ENCODE results near the gene PTPRM. TPM values are rescaled to one million over a fixed set of nuclear protein-coding genes. Genes with fewer than 3 reads are reported as not detected.

PTPRM gene
- polyA plus RNA-seq, 4 donors, result 2.2 to 31.4 (median 18.1) TPM

GRCh38 chr18:7619676-7620075, 52.6 kb downstream of the PTPRM start:
- no peak for FAIRE-seq
- Histone ChIP-seq H3K27ac (ENCODE audit: low read depth in 1 of 3, low read length in 2 of 3) (no peak overlapping the region), H3K27me3 (ENCODE audit: control insufficient read depth in 3 of 3, insufficient read depth in 3 of 3, low read length in 3 of 3) (no peaks in the 10 kb centered on the region), H3K9me3 (ENCODE audit: control insufficient read depth in 2 of 2, insufficient read depth in 1 of 2, low read depth in 1 of 2, low read length in 1 of 2) (no peaks in the 10 kb centered on the region), H3K36me3 (ENCODE audit: control insufficient read depth in 3 of 3, insufficient read depth in 2 of 3, low read depth in 1 of 3, low read length in 3 of 3) (no peaks in the 10 kb centered on the region), H3K4me1 (ENCODE audit: control insufficient read depth in 3 of 3, insufficient read depth in 2 of 3, low read depth in 1 of 3, low read length in 2 of 3) (peaks cover 0 to 3% (median 0%) of the 10 kb centered on the region in 3 donors), H3K4me3 (ENCODE audit: low read depth in 1 of 3, low read length in 3 of 3) (no peak overlapping the region)
- 80 to 87% (median 80%) methylated on average over 7 of the region's 7 CpGs for WGBS, 3 donors
- no peak for DNase-seq

- H3K4me1 ChIP-seq (ENCODE audit: control insufficient read depth in 3 of 3, insufficient read depth in 2 of 3, low read depth in 1 of 3, low read length in 2 of 3), result peaks cover 0 to 6% (median 0%) of the 10 kb centered on the region in 3 donors
- H3K9me3 ChIP-seq (ENCODE audit: control insufficient read depth in 2 of 2, insufficient read depth in 1 of 2, low read depth in 1 of 2, low read length in 1 of 2), result no peaks in the 10 kb centered on the region
- H3K27ac ChIP-seq (ENCODE audit: low read depth in 1 of 3, low read length in 2 of 3), result no peak overlapping the region
- H3K27me3 ChIP-seq (ENCODE audit: control insufficient read depth in 3 of 3, insufficient read depth in 3 of 3, low read length in 3 of 3), result no peaks in the 10 kb centered on the region
- DNase-seq, result no peak
- no peak overlapping the region for H3K4me3 ChIP-seq (ENCODE audit: low read depth in 1 of 3, low read length in 3 of 3)
- no peak for FAIRE-seq
- H3K36me3 ChIP-seq (ENCODE audit: control insufficient read depth in 3 of 3, insufficient read depth in 2 of 3, low read depth in 1 of 3, low read length in 3 of 3), result no peaks in the 10 kb centered on the region
Measured at GRCh38 chr18:7622721-7623120, 55.6 kb downstream of the PTPRM start.

- H3K9me3 ChIP-seq (ENCODE audit: control insufficient read depth in 2 of 2, insufficient read depth in 1 of 2, low read depth in 1 of 2, low read length in 1 of 2), result no peaks in the 10 kb centered on the region
- no peaks in the 10 kb centered on the region for H3K27me3 ChIP-seq (ENCODE audit: control insufficient read depth in 3 of 3, insufficient read depth in 3 of 3, low read length in 3 of 3)
- 88 to 94% (median 94%) methylated on average over 1 of the region's 1 CpG for WGBS, 3 donors
- no peak overlapping the region for H3K27ac ChIP-seq (ENCODE audit: low read depth in 1 of 3, low read length in 2 of 3)
- FAIRE-seq (no peak), DNase-seq (no peak)
- no peak overlapping the region for H3K4me3 ChIP-seq (ENCODE audit: low read depth in 1 of 3, low read length in 3 of 3)
- peaks cover 0 to 6% (median 0%) of the 10 kb centered on the region in 3 donors for H3K4me1 ChIP-seq (ENCODE audit: control insufficient read depth in 3 of 3, insufficient read depth in 2 of 3, low read depth in 1 of 3, low read length in 2 of 3)
- H3K36me3 ChIP-seq (ENCODE audit: control insufficient read depth in 3 of 3, insufficient read depth in 2 of 3, low read depth in 1 of 3, low read length in 3 of 3), result no peaks in the 10 kb centered on the region
Measured at GRCh38 chr18:7623681-7624080, 56.6 kb downstream of the PTPRM start.

- Histone ChIP-seq H3K27me3 (ENCODE audit: control insufficient read depth in 3 of 3, insufficient read depth in 3 of 3, low read length in 3 of 3) (no peaks in the 10 kb centered on the region), H3K9me3 (ENCODE audit: control insufficient read depth in 2 of 2, insufficient read depth in 1 of 2, low read depth in 1 of 2, low read length in 1 of 2) (no peaks in the 10 kb centered on the region), H3K4me1 (ENCODE audit: control insufficient read depth in 3 of 3, insufficient read depth in 2 of 3, low read depth in 1 of 3, low read length in 2 of 3) (peaks cover 0 to 2% (median 0%) of the 10 kb centered on the region in 3 donors), H3K27ac (ENCODE audit: low read depth in 1 of 3, low read length in 2 of 3) (no peak overlapping the region), H3K4me3 (ENCODE audit: low read depth in 1 of 3, low read length in 3 of 3) (no peak overlapping the region), H3K36me3 (ENCODE audit: control insufficient read depth in 3 of 3, insufficient read depth in 2 of 3, low read depth in 1 of 3, low read length in 3 of 3) (no peaks in the 10 kb centered on the region)
- DNase-seq (no peak), FAIRE-seq (no peak)
- 90 to 94% (median 92%) methylated on average over 6 of the region's 6 CpGs for WGBS, 3 donors
Measured at GRCh38 chr18:7624697-7625096, 57.6 kb downstream of the PTPRM start.

GRCh38 chr18:7626175-7626921, 59.2 kb downstream of the PTPRM start:
- no peak overlapping the region for H3K4me3 ChIP-seq (ENCODE audit: low read depth in 1 of 3, low read length in 3 of 3)
- H3K4me1 ChIP-seq (ENCODE audit: control insufficient read depth in 3 of 3, insufficient read depth in 2 of 3, low read depth in 1 of 3, low read length in 2 of 3), result peaks cover 0 to 2% (median 0%) of the 10 kb centered on the region in 3 donors
- no peak overlapping the region for H3K27ac ChIP-seq (ENCODE audit: low read depth in 1 of 3, low read length in 2 of 3)
- DNase-seq, result peak in 1 of 2 donors; percentile 4
- WGBS, 3 donors, result 48 to 58% (median 54%) methylated on average over 4 of the region's 4 CpGs
- no peaks in the 10 kb centered on the region for H3K27me3 ChIP-seq (ENCODE audit: control insufficient read depth in 3 of 3, insufficient read depth in 3 of 3, low read length in 3 of 3)
- H3K36me3 ChIP-seq (ENCODE audit: control insufficient read depth in 3 of 3, insufficient read depth in 2 of 3, low read depth in 1 of 3, low read length in 3 of 3), result no peaks in the 10 kb centered on the region
- no peaks in the 10 kb centered on the region for H3K9me3 ChIP-seq (ENCODE audit: control insufficient read depth in 2 of 2, insufficient read depth in 1 of 2, low read depth in 1 of 2, low read length in 1 of 2)
- no peak for FAIRE-seq

GRCh38 chr18:7626922-7627440, 59.9 kb downstream of the PTPRM start:
- no peak for DNase-seq
- Histone ChIP-seq H3K36me3 (ENCODE audit: control insufficient read depth in 3 of 3, insufficient read depth in 2 of 3, low read depth in 1 of 3, low read length in 3 of 3) (no peaks in the 10 kb centered on the region), H3K27ac (ENCODE audit: low read depth in 1 of 3, low read length in 2 of 3) (peak overlapping the region in 1 of 3 donors; percentile 42), H3K4me3 (ENCODE audit: low read depth in 1 of 3, low read length in 3 of 3) (no peak overlapping the region), H3K9me3 (ENCODE audit: control insufficient read depth in 2 of 2, insufficient read depth in 1 of 2, low read depth in 1 of 2, low read length in 1 of 2) (no peaks in the 10 kb centered on the region), H3K27me3 (ENCODE audit: control insufficient read depth in 3 of 3, insufficient read depth in 3 of 3, low read length in 3 of 3) (no peaks in the 10 kb centered on the region), H3K4me1 (ENCODE audit: control insufficient read depth in 3 of 3, insufficient read depth in 2 of 3, low read depth in 1 of 3, low read length in 2 of 3) (peaks cover 0 to 2% (median 0%) of the 10 kb centered on the region in 3 donors)
- 62 to 75% (median 68%) methylated on average over 5 of the region's 5 CpGs for WGBS, 3 donors
- no peak for FAIRE-seq

- Histone ChIP-seq H3K4me1 (ENCODE audit: control insufficient read depth in 3 of 3, insufficient read depth in 2 of 3, low read depth in 1 of 3, low read length in 2 of 3) (peaks cover 0 to 2% (median 0%) of the 10 kb centered on the region in 3 donors), H3K27ac (ENCODE audit: low read depth in 1 of 3, low read length in 2 of 3) (no peak overlapping the region), H3K36me3 (ENCODE audit: control insufficient read depth in 3 of 3, insufficient read depth in 2 of 3, low read depth in 1 of 3, low read length in 3 of 3) (no peaks in the 10 kb centered on the region), H3K27me3 (ENCODE audit: control insufficient read depth in 3 of 3, insufficient read depth in 3 of 3, low read length in 3 of 3) (no peaks in the 10 kb centered on the region), H3K4me3 (ENCODE audit: low read depth in 1 of 3, low read length in 3 of 3) (no peak overlapping the region), H3K9me3 (ENCODE audit: control insufficient read depth in 2 of 2, insufficient read depth in 1 of 2, low read depth in 1 of 2, low read length in 1 of 2) (no peaks in the 10 kb centered on the region)
- DNase-seq, result no peak
- no peak for FAIRE-seq
Measured at GRCh38 chr18:7629416-7629815, 62.3 kb downstream of the PTPRM start.

- no peaks in the 10 kb centered on the region for H3K27me3 ChIP-seq (ENCODE audit: control insufficient read depth in 3 of 3, insufficient read depth in 3 of 3, low read length in 3 of 3)
- DNase-seq (no peak), FAIRE-seq (no peak)
- no peaks in the 10 kb centered on the region for H3K36me3 ChIP-seq (ENCODE audit: control insufficient read depth in 3 of 3, insufficient read depth in 2 of 3, low read depth in 1 of 3, low read length in 3 of 3)
- no peaks in the 10 kb centered on the region for H3K9me3 ChIP-seq (ENCODE audit: control insufficient read depth in 2 of 2, insufficient read depth in 1 of 2, low read depth in 1 of 2, low read length in 1 of 2)
- H3K27ac ChIP-seq (ENCODE audit: low read depth in 1 of 3, low read length in 2 of 3), result no peak overlapping the region
- H3K4me1 ChIP-seq (ENCODE audit: control insufficient read depth in 3 of 3, insufficient read depth in 2 of 3, low read depth in 1 of 3, low read length in 2 of 3), result peaks cover 0 to 2% (median 0%) of the 10 kb centered on the region in 3 donors
- 69 to 74% (median 72%) methylated on average over 4 of the region's 4 CpGs for WGBS, 3 donors
- no peak overlapping the region for H3K4me3 ChIP-seq (ENCODE audit: low read depth in 1 of 3, low read length in 3 of 3)
Measured at GRCh38 chr18:7630731-7631442, 63.8 kb downstream of the PTPRM start.
